Measurements from ENCODE around the gene MPO. TPM values are rescaled to one million over a fixed set of nuclear protein-coding genes. Genes with fewer than 3 reads are reported as not detected.

Gene MPO
- total and polyA plus RNA-seq, 2 donors (not counting 1 experiment from before 2014, with no cell fraction given): 0.07 TPM; not detected in 1

- H3K27ac ChIP-seq (ENCODE audit: low read length in 2 of 2): no peak overlapping the region
- H2AFZ ChIP-seq (ENCODE audit: insufficient read depth, low read depth, low read length, poor library complexity, severe bottlenecking): no peak overlapping the region
- no peak for ATAC-seq (ENCODE audit: low read depth)
- ChIA-PET POLR2A (interaction anchor here (0.6 kb wide), 1 partner anchor 17 kb away, joined by 6 read pairs; no protein-coding TSS in a partner anchor), CTCF (interaction anchor here (0.9 to 1.9 kb wide), 3 partner anchors 36 to 138 kb away, joined by 3 to 5 read pairs (median 4); no protein-coding TSS in a partner anchor)
- peaks cover 0 to 5% of the 10 kb centered on the region in 2 donors for H3K4me1 ChIP-seq (ENCODE audit: control insufficient read depth in 2 of 2, insufficient read depth in 2 of 2, low read length in 2 of 2)
- no peaks in the 10 kb centered on the region for H3K36me3 ChIP-seq (replicated peaks in 1 of 2; ENCODE audit: control extremely low read depth in 1 of 2, control insufficient read depth in 1 of 2, extremely low read depth in 1 of 2, insufficient read depth in 2 of 2, low read length in 1 of 2)
- DNase-seq: no peak
- intact Hi-C loops (cut with micrococcal nuclease): no loop called here
- H4K20me1 ChIP-seq (ENCODE audit: control insufficient read depth, insufficient read depth, low read length, poor library complexity, severe bottlenecking): no peaks in the 10 kb centered on the region
- Mint-ChIP-seq H3K27me3 (no peaks in the 10 kb centered on the region), H3K9me3 (ENCODE audit: insufficient read depth) (no peaks in the 10 kb centered on the region), H3K4me1 (peaks cover 2% of the 10 kb centered on the region), H3K27ac (no peak overlapping the region), H3K4me3 (no peak overlapping the region)
- no peak overlapping the region for H3K9ac ChIP-seq (ENCODE audit: low read length)
- WGBS (ENCODE audit: insufficient coverage): 93% methylated on average over 15 of the region's 21 CpGs
- no peaks in the 10 kb centered on the region for H3K79me2 ChIP-seq (ENCODE audit: control insufficient read depth, insufficient read depth, low read length)
- no peak overlapping the region for H3K4me2 ChIP-seq (replicated peaks; ENCODE audit: low read depth, low read length, poor library complexity, severe bottlenecking)
- TF ChIP-seq CTCF (IDR thresholded peaks at IDR 0.05) (no peak), EZH2 (IDR thresholded peaks at IDR 0.05; ENCODE audit: borderline replicate concordance, insufficient read depth, low read depth, low read length, poor library complexity, severe bottlenecking) (no peak)
- no peak overlapping the region for H3K4me3 ChIP-seq (ENCODE audit: control extremely low read depth in 1 of 5, extremely low read depth in 1 of 5, insufficient read depth in 1 of 5, low read depth in 2 of 5, low read length in 4 of 5)
- no peaks in the 10 kb centered on the region for H3K27me3 ChIP-seq (replicated peaks in 1 of 4; ENCODE audit: control extremely low read depth in 1 of 4, control insufficient read depth in 3 of 4, insufficient read depth in 4 of 4, low read length in 3 of 4)
- no peaks in the 10 kb centered on the region for H3K9me3 ChIP-seq (ENCODE audit: control extremely low read depth in 1 of 3, control insufficient read depth in 2 of 3, insufficient read depth in 1 of 3, low read length in 2 of 3)
Measured at GRCh38 chr17:58308985-58309917, 28.5 kb upstream of the MPO start.
